Melanocyte of skin (primary cell): ENCODE data around the gene CREB1. TPM values are rescaled to one million over a fixed set of nuclear protein-coding genes. Genes with fewer than 3 reads are reported as not detected.

Experiments
- total RNA-seq, 2 donors: library from RNA; depleted of rRNA; stranded (reverse); fragments of >200 nt; gene quantifications; 2 replicates each; pipeline ENCODE4 v1.2.3, GENCODE V29; 2012

Gene CREB1
- total RNA-seq, result 10 to 100 TPM; 27.9 to 34.3 TPM

GRCh38 chr2:207529330-207530159 lies at the start of gene CREB1:
TSS of gene CREB1 (plus strand) at chr2:207529962. CDS start at chr2:207555636, 25,674 bp downstream.

GRCh38 chr2:207625014-207625907 lies 95.5 kb downstream of the CREB1 start, which contains the start of gene METTL21A:
TSS of gene METTL21A (minus strand) at chr2:207625394. CDS start at chr2:207624375, 1,019 bp downstream.

Other genes starting within 250 kb of the CREB1 start
- 10 to 100 TPM; 11.0 to 21.3 TPM for gene METTL21A, start 95.4 kb downstream of the CREB1 start, total RNA-seq
- gene CCNYL1, start 181.7 kb downstream of the CREB1 start, total RNA-seq, result 10 to 100 TPM in 1 of 2 donors, 1 to 10 TPM in 1; 4.5 to 10.7 TPM
- 1 to 10 TPM; 2.7 to 2.8 TPM for gene FZD5, start 239.9 kb downstream of the CREB1 start, total RNA-seq